Smooth muscle cell of bladder (primary cell): ENCODE measurements around the gene CSRNP2. TPM values are rescaled to one million over a fixed set of nuclear protein-coding genes. Genes with fewer than 3 reads are reported as not detected.

Source experiments
- total RNA-seq: library from RNA; depleted of rRNA; stranded (reverse); fragments of >200 nt; gene quantifications from 2 replicates; pipeline ENCODE4 v1.2.3, GENCODE V29; 2014

The CSRNP2 gene
- total RNA-seq: 9.4 and 15.0 TPM in 2 replicates

GRCh38 chr12:51083126-51083833, at the start of gene CSRNP2:
Gene CSRNP2 (minus strand): TSS chr12:51083596. CDS start chr12:51076561, 7,035 bp downstream.

GRCh38 chr12:51047655-51048540, 35.5 kb downstream of the CSRNP2 start, which contains the start of gene LETMD1:
Gene LETMD1 (plus strand): TSS chr12:51048327. CDS start chr12:51048357, 30 bp downstream.

GRCh38 chr12:51025836-51026638, 57.4 kb downstream of the CSRNP2 start, which contains the start of gene SLC11A2:
Gene SLC11A2 (minus strand): TSS chr12:51026384. CDS start chr12:51010728, 15,656 bp downstream.

Other genes with a start within 250 kb of the CSRNP2 start
- not detected in 2 replicates for gene TMPRSS12, start 240.7 kb downstream of the CSRNP2 start, total RNA-seq
- not detected in 2 replicates for gene HIGD1C, start 131.1 kb downstream of the CSRNP2 start, total RNA-seq
- 67.4 and 75.1 TPM in 2 replicates for gene SLC11A2, start 57.2 kb downstream of the CSRNP2 start, total RNA-seq
- 53.6 and 58.4 TPM in 2 replicates for gene LETMD1, start 35.3 kb downstream of the CSRNP2 start, total RNA-seq
- gene TFCP2, start 89.5 kb upstream of the CSRNP2 start, total RNA-seq: 5.8 and 8.0 TPM in 2 replicates
- gene POU6F1, start 134.5 kb upstream of the CSRNP2 start, total RNA-seq: 1.1 and 1.8 TPM in 2 replicates
- gene DAZAP2, start 155.2 kb upstream of the CSRNP2 start, total RNA-seq: 53.8 and 54.2 TPM in 2 replicates
- 2.0 and 2.6 TPM in 2 replicates for gene SMAGP, start 186.8 kb upstream of the CSRNP2 start, total RNA-seq
- not detected in 2 replicates for gene BIN2, start 240.6 kb upstream of the CSRNP2 start, total RNA-seq